Measurements from ENCODE around the gene ESRRA.

- TF ChIP-seq CTCF (IDR thresholded peaks at IDR 0.05): no peak
- TF ChIP-seq POLR2A (IDR thresholded peaks at IDR 0.05): no peak
These were observed 1.2 kb downstream of the ESRRA start for GRCh38 chr11:64306563-64306875.
